CD14-positive monocyte (primary cell): ENCODE measurements around the gene EPHA1. TPM values are rescaled to one million over a fixed set of nuclear protein-coding genes. Genes with fewer than 3 reads are reported as not detected.

Experiments
- DNase-seq, 3 donors: peaks; one replicate each; pipeline ENCODE4 v3.0.0-alpha.2; 2011 to 2022
- H2AFZ ChIP-seq: 2 replicates; pipeline ENCODE4 v1.6.0; 2012; ENCODE audit warnings: mild to moderate bottlenecking, low read depth, low read length, inconsistent platforms; ENCODE audit not compliant: insufficient read depth, poor library complexity, severe bottlenecking
- H3K27ac ChIP-seq, 2 donors: 1 replicate in 1 of 2; 2 replicates in 1 of 2; pipeline ENCODE4 v1.5.1; 2012 to 2013; ENCODE audit warnings: low read length in 2 of 2, control low read depth in 1 of 2, inconsistent platforms in 1 of 2, low read depth in 1 of 2, mild to moderate bottlenecking in 1 of 2
- H3K27me3 ChIP-seq, 2 donors: one replicate each; pipeline versions ENCODE4 v1.6.0 to v1.6.1; 2011 to 2013; ENCODE audit warnings: low read length in 2 of 2; ENCODE audit not compliant: control insufficient read depth in 2 of 2, insufficient read depth in 2 of 2
- H3K36me3 ChIP-seq, 2 donors: replicated peaks in 1 of 2; 1 replicate in 1 of 2; 2 replicates in 1 of 2; pipeline versions ENCODE4 v1.5.1 to v1.6.1; 2012 to 2013; ENCODE audit warnings: low read length in 2 of 2, control low read depth in 1 of 2, inconsistent platforms in 1 of 2, mild to moderate bottlenecking in 1 of 2; ENCODE audit not compliant: insufficient read depth in 2 of 2, control insufficient read depth in 1 of 2
- H3K4me1 ChIP-seq, 2 donors: 1 replicate in 1 of 2; 2 replicates in 1 of 2; pipeline versions ENCODE4 v1.5.1 to v1.6.1; 2012 to 2013; ENCODE audit warnings: low read length in 2 of 2, control low read depth in 1 of 2, inconsistent platforms in 1 of 2, mild to moderate bottlenecking in 1 of 2, moderate library complexity in 1 of 2; ENCODE audit not compliant: insufficient read depth in 2 of 2, control insufficient read depth in 1 of 2
- H3K4me2 ChIP-seq: replicated peaks from 2 replicates; pipeline ENCODE3; 2012; ENCODE audit warnings: low read length, moderate library complexity, mild to moderate bottlenecking; ENCODE audit not compliant: poor library complexity, severe bottlenecking; ENCODE audit errors: extremely low read depth
- H3K4me3 ChIP-seq, 3 experiments: fragments of 200-600 bp in 1 of 3; sonication (generic) in 1 of 3; replicated peaks in 1 of 3; 1 replicate in 2 of 3; 2 replicates in 1 of 3; pipeline ENCODE4 v1.5.1; 2011 to 2013; ENCODE audit warnings: low read length in 3 of 3, mild to moderate bottlenecking in 3 of 3, control low read depth in 2 of 3, low read depth in 2 of 3, inconsistent platforms in 1 of 3, moderate library complexity in 1 of 3
- H3K79me2 ChIP-seq: 2 replicates; pipeline ENCODE4 v1.6.0; 2012; ENCODE audit warnings: mild to moderate bottlenecking, control low read depth, inconsistent platforms, low read length, moderate library complexity; ENCODE audit not compliant: insufficient read depth
- H3K9ac ChIP-seq: 2 replicates; pipeline ENCODE4 v1.6.0; 2017; ENCODE audit warnings: low read length, mild to moderate bottlenecking; ENCODE audit not compliant: insufficient read depth, poor library complexity, severe bottlenecking
- H3K9me3 ChIP-seq, 2 donors: replicated peaks in 1 of 2; 1 replicate in 1 of 2; 2 replicates in 1 of 2; pipeline versions ENCODE4 v1.5.1 to v1.6.1; 2012 to 2013; ENCODE audit warnings: low read length in 2 of 2, control low read depth in 1 of 2; ENCODE audit not compliant: control insufficient read depth in 1 of 2, insufficient read depth in 1 of 2
- H4K20me1 ChIP-seq: 2 replicates; pipeline ENCODE4 v1.6.0; 2012; ENCODE audit warnings: mild to moderate bottlenecking, low read length, control low read depth, moderate library complexity; ENCODE audit not compliant: insufficient read depth
- H3K27ac Mint-ChIP-seq, 7 donors: one replicate each; pipeline ENCODE4 v1.8.0; 2020; ENCODE audit warnings: mild to moderate bottlenecking in 7 of 7, mixed read lengths in 7 of 7, moderate library complexity in 6 of 7, inconsistent platforms in 2 of 7
- H3K27me3 Mint-ChIP-seq, 3 donors: one replicate each; pipeline ENCODE4 v1.8.0; 2021 to 2022; ENCODE audit warnings: low read depth in 3 of 3, mild to moderate bottlenecking in 3 of 3, mixed read lengths in 3 of 3, moderate library complexity in 3 of 3, inconsistent platforms in 1 of 3
- H3K36me3 Mint-ChIP-seq, 2 donors: one replicate each; pipeline ENCODE4 v1.8.0; 2020; ENCODE audit warnings: mixed read lengths in 2 of 2, inconsistent platforms in 1 of 2, mild to moderate bottlenecking in 1 of 2
- H3K4me1 Mint-ChIP-seq: one replicate; pipeline ENCODE4 v1.8.0; 2020; ENCODE audit warnings: mild to moderate bottlenecking, mixed read lengths
- H3K4me3 Mint-ChIP-seq, 2 donors: one replicate each; pipeline ENCODE4 v1.8.0; 2020; ENCODE audit warnings: mild to moderate bottlenecking in 2 of 2, mixed read lengths in 2 of 2, moderate library complexity in 1 of 2
- H3K9me3 Mint-ChIP-seq, 7 donors: one replicate each; pipeline ENCODE4 v1.8.0; 2020 to 2022; ENCODE audit warnings: mixed read lengths in 7 of 7, mild to moderate bottlenecking in 6 of 7, moderate library complexity in 6 of 7, inconsistent platforms in 2 of 7
- WGBS: methylation state at CpG from one replicate; pipeline ENCODE4 v1.1.5; 2013; ENCODE audit warnings: missing lambda C conversion rate; ENCODE audit not compliant: insufficient coverage; 5-methylcytosine and 5-hydroxymethylcytosine counted together
- intact Hi-C, 2 donors: fragments of 100-400 bp; cut with micrococcal nuclease; formaldehyde crosslinking; loops; one replicate each; pipeline versions ENCODE4 v1.15.0 to v1.15.1; 2023
- polyA plus RNA-seq, 3 donors: library from polyadenylated mRNA; depleted of rRNA in 1 of 3; unstranded in 2 of 3; stranded (reverse) in 1 of 3; fragments of 300-500 nt in 2 of 3; fragments of >200 nt in 1 of 3; fragmentation: Illumina TruSeq in 2 of 3; gene quantifications; 1 replicate in 2 of 3; 2 replicates in 1 of 3; pipeline ENCODE4 v1.2.3, GENCODE V29; 2012 to 2021
- TF ChIP-seq, protein P1 (sequence below): fragments of 200-600 bp; IDR thresholded peaks from one replicate; pipeline ENCODE4 v1.8.0; 2022; ENCODE audit warnings: antibody characterized with exemption, mild to moderate bottlenecking

Gene EPHA1
- polyA plus RNA-seq, 3 donors, result 0.50 to 0.95 TPM; not detected in 1

DNA sequence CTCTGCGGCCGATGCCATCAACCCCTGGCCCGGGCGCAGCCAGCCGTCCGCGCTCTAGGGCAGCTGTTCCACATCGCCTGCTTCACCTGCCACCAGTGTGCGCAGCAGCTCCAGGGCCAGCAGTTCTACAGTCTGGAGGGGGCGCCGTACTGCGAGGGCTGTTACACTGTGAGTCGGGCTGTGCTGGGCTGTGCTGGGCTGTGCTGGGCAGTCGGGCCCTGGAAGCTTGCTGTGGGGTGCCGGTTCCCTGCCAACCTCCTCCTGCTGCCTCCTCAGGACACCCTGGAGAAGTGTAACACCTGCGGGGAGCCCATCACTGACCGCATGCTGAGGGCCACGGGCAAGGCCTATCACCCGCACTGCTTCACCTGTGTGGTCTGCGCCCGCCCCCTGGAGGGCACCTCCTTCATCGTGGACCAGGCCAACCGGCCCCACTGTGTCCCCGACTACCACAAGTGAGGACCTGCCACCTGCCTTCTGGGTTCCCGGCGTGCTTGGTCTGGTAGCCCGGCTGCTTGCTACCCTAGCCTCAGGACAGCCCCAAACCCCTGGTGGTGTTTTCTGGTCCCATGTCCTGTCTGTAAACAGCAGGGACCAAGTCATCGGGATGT is 20.1 kb downstream of the EPHA1 start:
- Mint-ChIP-seq H3K4me1 (peaks cover 48% of the 10 kb centered on the region), H3K4me3 (no peak overlapping the region), H3K9me3 (no peaks in the 10 kb centered on the region), H3K27ac (peak overlapping the region in 5 of 7 donors; percentile 31 to 87 (median 35)), H3K27me3 (no peaks in the 10 kb centered on the region), H3K36me3 (peaks cover 0 to 48% of the 10 kb centered on the region in 2 donors)
- Histone ChIP-seq H3K4me3 (no peak overlapping the region), H3K36me3 (peaks cover 60 to 76% of the 10 kb centered on the region in 2 donors), H3K9me3 (no peaks in the 10 kb centered on the region), H3K27ac (peak overlapping the region; percentile 39 to 99), H3K79me2 (peaks cover 71% of the 10 kb centered on the region), H3K27me3 (no peaks in the 10 kb centered on the region), H3K9ac (no peak overlapping the region), H4K20me1 (peaks cover 100% of the 10 kb centered on the region), H3K4me2 (no peak overlapping the region), H3K4me1 (peaks cover 56 to 92% of the 10 kb centered on the region in 2 donors), H2AFZ (no peak overlapping the region)
- intact Hi-C loops, result no loop called here
- 96% methylated on average over 28 of the region's 28 CpGs for WGBS
- no peak for DNase-seq
- TF ChIP-seq, protein P1, sequence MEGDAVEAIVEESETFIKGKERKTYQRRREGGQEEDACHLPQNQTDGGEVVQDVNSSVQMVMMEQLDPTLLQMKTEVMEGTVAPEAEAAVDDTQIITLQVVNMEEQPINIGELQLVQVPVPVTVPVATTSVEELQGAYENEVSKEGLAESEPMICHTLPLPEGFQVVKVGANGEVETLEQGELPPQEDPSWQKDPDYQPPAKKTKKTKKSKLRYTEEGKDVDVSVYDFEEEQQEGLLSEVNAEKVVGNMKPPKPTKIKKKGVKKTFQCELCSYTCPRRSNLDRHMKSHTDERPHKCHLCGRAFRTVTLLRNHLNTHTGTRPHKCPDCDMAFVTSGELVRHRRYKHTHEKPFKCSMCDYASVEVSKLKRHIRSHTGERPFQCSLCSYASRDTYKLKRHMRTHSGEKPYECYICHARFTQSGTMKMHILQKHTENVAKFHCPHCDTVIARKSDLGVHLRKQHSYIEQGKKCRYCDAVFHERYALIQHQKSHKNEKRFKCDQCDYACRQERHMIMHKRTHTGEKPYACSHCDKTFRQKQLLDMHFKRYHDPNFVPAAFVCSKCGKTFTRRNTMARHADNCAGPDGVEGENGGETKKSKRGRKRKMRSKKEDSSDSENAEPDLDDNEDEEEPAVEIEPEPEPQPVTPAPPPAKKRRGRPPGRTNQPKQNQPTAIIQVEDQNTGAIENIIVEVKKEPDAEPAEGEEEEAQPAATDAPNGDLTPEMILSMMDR, result no peak

DNA sequence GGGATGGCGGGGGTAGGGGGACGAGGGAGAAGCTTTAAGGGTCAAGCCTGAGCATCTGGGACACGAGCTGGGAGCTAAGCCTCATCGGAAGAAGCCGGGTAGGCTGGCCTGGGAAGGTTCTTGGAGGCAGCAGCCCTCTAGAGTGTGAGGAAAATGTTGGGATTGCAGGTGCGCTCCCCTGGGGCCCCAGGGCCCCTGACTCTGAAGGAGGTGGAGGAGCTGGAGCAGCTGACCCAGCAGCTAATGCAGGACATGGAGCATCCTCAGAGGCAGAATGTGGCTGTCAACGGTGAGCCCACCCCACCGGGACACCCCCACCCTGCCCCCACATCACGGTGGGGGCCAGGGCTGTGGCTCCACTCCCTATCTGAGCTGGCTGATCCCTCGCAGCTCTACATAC is 20.6 kb downstream of the EPHA1 start:
- Mint-ChIP-seq H3K27me3 (no peaks in the 10 kb centered on the region), H3K9me3 (no peaks in the 10 kb centered on the region), H3K27ac (peak overlapping the region in 5 of 7 donors; percentile 4 to 84 (median 34)), H3K4me3 (no peak overlapping the region), H3K4me1 (peaks cover 42% of the 10 kb centered on the region), H3K36me3 (peaks cover 0 to 52% of the 10 kb centered on the region in 2 donors)
- DNase-seq, result no peak
- H3K9me3 ChIP-seq, result no peaks in the 10 kb centered on the region
- TF ChIP-seq, protein P1, result no peak
- intact Hi-C loops, result no loop called here
- H3K27ac ChIP-seq, result peak overlapping the region; percentile 39 to 99
- peaks cover 59 to 94% of the 10 kb centered on the region in 2 donors for H3K4me1 ChIP-seq
- H3K4me2 ChIP-seq, result no peak overlapping the region
- WGBS, result 91% methylated on average over 9 of the region's 10 CpGs
- no peak overlapping the region for H3K4me3 ChIP-seq
- H3K79me2 ChIP-seq, result peaks cover 76% of the 10 kb centered on the region
- H3K27me3 ChIP-seq, result no peaks in the 10 kb centered on the region
- H2AFZ ChIP-seq, result no peak overlapping the region
- peaks cover 60 to 79% of the 10 kb centered on the region in 2 donors for H3K36me3 ChIP-seq
- H3K9ac ChIP-seq, result no peak overlapping the region
- H4K20me1 ChIP-seq, result peaks cover 100% of the 10 kb centered on the region
